IMR-90 (cell line): ENCODE data around the gene ZBP1. TPM values are rescaled to one million over a fixed set of nuclear protein-coding genes. Genes with fewer than 3 reads are reported as not detected.

Experiments
- ATAC-seq: fragments of 200-7000 bp; cut with Tn5 transposase; 2 replicates; pipeline ENCODE4 v1.9.1; 2020; ENCODE audit warnings: low read depth, mild to moderate bottlenecking, moderate library complexity
- BruUV-seq: library from RNA; stranded (reverse); fragments of 400-500 nt; replicated peaks from 2 replicates; lab custom pipeline; 2021; lab: Mats Ljungman, UMichigan
- CTCF ChIA-PET: fragments of 300-600 bp; formaldehyde crosslinking; extraction: SDS; loops from one replicate; lab custom pipeline; 2021; ENCODE audit warnings: antibody characterized with exemption; lab: Yijun Ruan, JAX
- POLR2A ChIA-PET: fragments of 300-600 bp; sonication (Branson Sonifier 250); formaldehyde crosslinking; loops from one replicate; lab custom pipeline; 2022; ENCODE audit warnings: antibody characterized with exemption; ENCODE audit not compliant: unreplicated experiment; lab: Charles Lee
- DNase-seq: peaks from one replicate; pipeline ENCODE4 v3.0.0; 2013
- H2AFZ ChIP-seq: replicated peaks from 2 replicates; pipeline ENCODE3; 2013; ENCODE audit warnings: low read length, mild to moderate bottlenecking; ENCODE audit not compliant: poor library complexity
- H2AK5ac ChIP-seq: 2 replicates; pipeline ENCODE4 v1.6.1; 2013; ENCODE audit warnings: low read depth, low read length, inconsistent platforms
- H2AK9ac ChIP-seq: replicated peaks from 2 replicates; pipeline ENCODE3; 2013; ENCODE audit warnings: mild to moderate bottlenecking, low read depth, low read length, moderate library complexity; ENCODE audit not compliant: poor library complexity
- H2BK120ac ChIP-seq: 2 replicates; pipeline ENCODE4 v1.6.1; 2013; ENCODE audit warnings: low read depth, low read length, inconsistent platforms
- H2BK15ac ChIP-seq: 3 replicates; pipeline ENCODE4 v1.6.1; 2013; ENCODE audit warnings: low read depth, low read length, inconsistent platforms
- H2BK20ac ChIP-seq: 2 replicates; pipeline ENCODE4 v1.6.1; 2013; ENCODE audit warnings: low read depth, mild to moderate bottlenecking, inconsistent platforms, low read length, moderate library complexity
- H2BK5ac ChIP-seq: 2 replicates; pipeline ENCODE4 v1.6.1; 2013; ENCODE audit warnings: mild to moderate bottlenecking, low read depth, low read length, inconsistent platforms; ENCODE audit not compliant: poor library complexity, severe bottlenecking
- H3K14ac ChIP-seq: replicated peaks from 2 replicates; pipeline ENCODE4 v1.6.1; 2013; ENCODE audit warnings: low read depth, low read length, inconsistent platforms
- H3K18ac ChIP-seq: 2 replicates; pipeline ENCODE4 v1.6.1; 2013; ENCODE audit warnings: low read depth, low read length, control low read depth
- H3K23ac ChIP-seq: 2 replicates; pipeline ENCODE4 v1.6.1; 2013; ENCODE audit warnings: low read depth, low read length, inconsistent platforms
- H3K27ac ChIP-seq: 2 replicates; pipeline ENCODE4 v1.5.1; 2013; ENCODE audit warnings: mild to moderate bottlenecking, control low read depth, low read length; ENCODE audit not compliant: insufficient read depth
- H3K27me3 ChIP-seq: 2 replicates; pipeline ENCODE4 v1.6.1; 2013; ENCODE audit warnings: low read length; ENCODE audit not compliant: control insufficient read depth, insufficient read depth
- H3K36me3 ChIP-seq: 2 replicates; pipeline ENCODE4 v1.6.1; 2013; ENCODE audit warnings: low read length, mixed read lengths; ENCODE audit not compliant: control insufficient read depth, insufficient read depth
- H3K4ac ChIP-seq: 2 replicates; pipeline ENCODE4 v1.6.1; 2013; ENCODE audit warnings: low read depth, low read length, inconsistent platforms
- H3K4me1 ChIP-seq: 2 replicates; pipeline ENCODE4 v1.6.1; 2013; ENCODE audit warnings: low read length, mixed read lengths; ENCODE audit not compliant: control insufficient read depth, insufficient read depth
- H3K4me2 ChIP-seq: 2 replicates; pipeline ENCODE4 v1.6.1; 2013; ENCODE audit warnings: low read depth, mild to moderate bottlenecking, control low read depth, low read length, moderate library complexity
- H3K4me3 ChIP-seq: 2 replicates; pipeline ENCODE4 v1.5.1; 2013; ENCODE audit warnings: low read depth, mild to moderate bottlenecking, control low read depth, low read length, moderate library complexity; ENCODE audit not compliant: insufficient read depth
- H3K56ac ChIP-seq: 2 replicates; pipeline ENCODE4 v1.6.1; 2013; ENCODE audit warnings: low read length, inconsistent platforms; ENCODE audit not compliant: insufficient read depth; ENCODE audit errors: extremely low read depth
- H3K79me1 ChIP-seq, 2 experiments: 2 replicates each; pipeline ENCODE4 v1.6.1; 2013; ENCODE audit warnings: low read length in 2 of 2, inconsistent platforms in 1 of 2, low read depth in 1 of 2
- H3K9ac ChIP-seq: 2 replicates; pipeline ENCODE4 v1.6.1; 2013; ENCODE audit warnings: low read depth, low read length, control low read depth
- H3K9me1 ChIP-seq: 2 replicates; pipeline ENCODE4 v1.6.1; 2013; ENCODE audit warnings: low read length, inconsistent platforms; ENCODE audit not compliant: insufficient read depth
- H3K9me3 ChIP-seq: 2 replicates; pipeline ENCODE4 v1.6.1; 2013; ENCODE audit warnings: low read length; ENCODE audit not compliant: control insufficient read depth, insufficient read depth
- H4K20me1 ChIP-seq: 2 replicates; pipeline ENCODE4 v1.6.1; 2013; ENCODE audit warnings: low read length, inconsistent platforms; ENCODE audit not compliant: insufficient read depth
- H4K5ac ChIP-seq: 2 replicates; pipeline ENCODE4 v1.6.1; 2013; ENCODE audit warnings: mild to moderate bottlenecking, low read depth, low read length, control low read depth
- H4K8ac ChIP-seq, 2 experiments: 2 replicates each; pipeline ENCODE4 v1.6.1; 2013; ENCODE audit warnings: low read depth in 2 of 2, low read length in 2 of 2, control low read depth in 1 of 2, inconsistent platforms in 1 of 2
- H4K91ac ChIP-seq: 2 replicates; pipeline ENCODE4 v1.6.1; 2013; ENCODE audit warnings: low read depth, low read length, inconsistent platforms; ENCODE audit not compliant: insufficient read depth
- BHLHE40 ChIP-seq: fragments of 150-350 bp; IDR thresholded peaks from 2 replicates; pipeline ENCODE4 v1.6.1; 2016; ENCODE audit warnings: mild to moderate bottlenecking, low read depth, low read length
- CEBPB ChIP-seq: IDR thresholded peaks from 2 replicates; pipeline ENCODE4 v1.6.1; 2012; ENCODE audit warnings: low read depth, low read length, improper control_type of control experiment
- CHD1 ChIP-seq: IDR thresholded peaks from 2 replicates; pipeline ENCODE4 v1.6.1; 2012; ENCODE audit warnings: low read depth, low read length, improper control_type of control experiment
- CTCF ChIP-seq: conservative IDR thresholded peaks from 2 replicates; pipeline ENCODE4 v1.5.1; 2012; ENCODE audit warnings: mild to moderate bottlenecking, low read depth, low read length, improper control_type of control experiment
- ELK1 ChIP-seq: fragments of 150-350 bp; IDR thresholded peaks from 2 replicates; pipeline ENCODE4 v1.6.1; 2016; ENCODE audit warnings: low read depth, mild to moderate bottlenecking, low read length, moderate library complexity, borderline replicate concordance
- FOS ChIP-seq: fragments of 150-350 bp; IDR thresholded peaks from 2 replicates; pipeline ENCODE4 v1.6.1; 2016; ENCODE audit warnings: low read depth, low read length
- MAFK ChIP-seq: IDR thresholded peaks from 2 replicates; pipeline ENCODE4 v1.6.1; 2012; ENCODE audit warnings: low read depth, low read length, improper control_type of control experiment
- MAZ ChIP-seq: IDR thresholded peaks from 2 replicates; pipeline ENCODE4 v1.6.1; 2012; ENCODE audit warnings: low read depth, mild to moderate bottlenecking, low read length, improper control_type of control experiment, moderate library complexity, borderline replicate concordance
- MXI1 ChIP-seq: IDR thresholded peaks from 2 replicates; pipeline ENCODE4 v1.6.1; 2012; ENCODE audit warnings: low read depth, mild to moderate bottlenecking, low read length, moderate library complexity, borderline replicate concordance
- NFE2L2 ChIP-seq: fragments of 150-350 bp; IDR thresholded peaks from 2 replicates; pipeline ENCODE4 v1.6.1; 2016; ENCODE audit warnings: low read depth, mild to moderate bottlenecking, low read length
- POLR2A ChIP-seq: IDR thresholded peaks from 2 replicates; pipeline ENCODE4 v1.6.1; 2012; ENCODE audit warnings: mild to moderate bottlenecking, low read depth, low read length
- RAD21 ChIP-seq: IDR thresholded peaks from 2 replicates; pipeline ENCODE4 v1.6.1; 2012; ENCODE audit warnings: low read length, improper control_type of control experiment
- RCOR1 ChIP-seq: IDR thresholded peaks from 2 replicates; pipeline ENCODE4 v1.6.1; 2012; ENCODE audit warnings: mild to moderate bottlenecking, low read length, improper control_type of control experiment; ENCODE audit not compliant: insufficient replicate concordance
- RFX5 ChIP-seq: IDR thresholded peaks from 2 replicates; pipeline ENCODE4 v1.8.0; 2012; ENCODE audit warnings: low read depth, mild to moderate bottlenecking, low read length, moderate library complexity
- SMC3 ChIP-seq: fragments of 150-350 bp; IDR thresholded peaks from 2 replicates; pipeline ENCODE4 v1.6.1; 2016; ENCODE audit warnings: low read depth, mild to moderate bottlenecking, antibody characterized with exemption, low read length, moderate library complexity
- WGBS, 2 experiments: methylation state at CpG; one replicate each; pipeline versions ENCODE4 v1.1.5 to v1.1.7; 2013; ENCODE audit warnings: missing lambda C conversion rate in 2 of 2; ENCODE audit not compliant: insufficient read length in 1 of 2; ENCODE audit errors: extremely low coverage in 2 of 2; 5-methylcytosine and 5-hydroxymethylcytosine counted together
- dilution Hi-C: fragments of 300-500 bp; cut with HindIII; formaldehyde crosslinking; loops from one replicate; pipeline ENCODE4 v1.14.3; 2018; ENCODE audit warnings: low sequenced_read_pairs; ENCODE audit not compliant: unreplicated experiment
- in situ Hi-C: fragments of 300-500 bp; cut with MboI; formaldehyde crosslinking; loops from 3 replicates; pipeline ENCODE4 v1.14.3; 2019; ENCODE audit warnings: low sequenced_read_pairs, inconsistent platforms, mixed read lengths
- intact Hi-C: fragments of 100-400 bp; cut with micrococcal nuclease; formaldehyde crosslinking; loops from 2 replicates; pipeline ENCODE4 v1.10.0; 2022
- polyA plus RNA-seq, 3 experiments: library from polyadenylated mRNA; depleted of rRNA; stranded (reverse); fragments of >200 nt; gene quantifications; 2 replicates each; pipeline ENCODE4 v1.2.3, GENCODE V29; 2012; ENCODE audit warnings: low replicate concordance in 1 of 3
- total RNA-seq: library from RNA; depleted of rRNA; stranded (reverse); fragments of >200 nt; gene quantifications from 2 replicates; pipeline ENCODE4 v1.2.3, GENCODE V29; 2012

ZBP1 gene
- total and polyA plus RNA-seq, 2 of the 4 experiments (the other 2 are of a cell fraction) = not detected

DNA sequence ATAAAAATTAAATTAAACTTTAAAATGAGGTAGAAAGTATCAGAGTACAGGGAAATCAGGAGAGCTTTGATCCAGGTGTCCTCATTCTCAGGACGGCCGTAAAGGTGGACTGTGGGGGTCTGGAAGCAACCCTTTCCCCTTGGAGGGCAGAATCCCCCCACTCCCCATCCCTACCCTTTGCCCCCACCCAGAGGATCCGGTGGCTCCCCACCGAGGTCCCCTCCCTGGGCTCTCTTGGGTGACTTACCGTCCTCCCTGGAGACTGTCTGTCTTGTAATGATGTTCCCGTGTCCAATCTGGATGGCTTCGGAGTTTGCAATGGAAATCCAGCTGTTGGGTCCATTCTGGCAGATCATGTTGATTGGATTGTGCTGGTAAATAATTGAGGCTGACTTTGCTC lies 7.3 kb downstream of the ZBP1 start:
- dilution Hi-C loops = no loop called here
- no peak for DNase-seq

More for the DNA sequence above, 7.3 kb downstream of the ZBP1 start:
- Histone ChIP-seq H2BK20ac (no peak overlapping the region), H3K4me2 (no peak overlapping the region), H2BK15ac (no peak overlapping the region), H3K56ac (no peak overlapping the region), H4K8ac (no peak overlapping the region), H3K18ac (no peak overlapping the region), H3K79me1 (no peaks in the 10 kb centered on the region), H3K27me3 (peaks cover 9% of the 10 kb centered on the region; the same call in 1 of the 2 replicates), H3K4ac (no peak overlapping the region), H2AFZ (no peak overlapping the region), H3K23ac (no peak overlapping the region), H3K9ac (no peak overlapping the region), H3K9me3 (no peaks in the 10 kb centered on the region), H3K36me3 (no peaks in the 10 kb centered on the region), H2BK5ac (no peak overlapping the region), H2AK9ac (no peak overlapping the region), H4K5ac (no peak overlapping the region), H3K27ac (no peak overlapping the region), H3K4me1 (no peaks in the 10 kb centered on the region), H2AK5ac (no peak overlapping the region), H2BK120ac (no peak overlapping the region), H4K91ac (no peak overlapping the region), H3K9me1 (no peaks in the 10 kb centered on the region), H3K4me3 (no peak overlapping the region), H3K14ac (no peak overlapping the region), H4K20me1 (no peaks in the 10 kb centered on the region)
- in situ Hi-C loops = no loop called here
- ChIA-PET POLR2A (no interaction called here), CTCF (no interaction called here)
- no TSS peak for BruUV-seq
- intact Hi-C loops = no loop called here
- no CpG with 5 or more reads among the region's 7 CpGs for WGBS, 2 experiments
- TF ChIP-seq ELK1 (no peak), BHLHE40 (no peak), FOS (no peak), CEBPB (no peak), NFE2L2 (no peak), POLR2A (no peak), RAD21 (no peak), RCOR1 (no peak), SMC3 (no peak), MAFK (no peak), CTCF (no peak), MAZ (no peak), RFX5 (no peak), MXI1 (no peak), CHD1 (no peak)
- ATAC-seq = no peak
